GM19238 (cell line): Measurements from ENCODE around the gene KRT6C.
"Not testable (repeated sequence)": the region's sequence is repeated elsewhere in the genome, so short reads cannot be mapped to it uniquely, and the experiment has no call there.

ENCODE experiments used
- DNase-seq: peaks from one replicate; pipeline ENCODE4 v3.0.0; 2011; ENCODE audit warnings: low spot score; ENCODE audit not compliant: insufficient read length

Gene KRT6C

DNA sequence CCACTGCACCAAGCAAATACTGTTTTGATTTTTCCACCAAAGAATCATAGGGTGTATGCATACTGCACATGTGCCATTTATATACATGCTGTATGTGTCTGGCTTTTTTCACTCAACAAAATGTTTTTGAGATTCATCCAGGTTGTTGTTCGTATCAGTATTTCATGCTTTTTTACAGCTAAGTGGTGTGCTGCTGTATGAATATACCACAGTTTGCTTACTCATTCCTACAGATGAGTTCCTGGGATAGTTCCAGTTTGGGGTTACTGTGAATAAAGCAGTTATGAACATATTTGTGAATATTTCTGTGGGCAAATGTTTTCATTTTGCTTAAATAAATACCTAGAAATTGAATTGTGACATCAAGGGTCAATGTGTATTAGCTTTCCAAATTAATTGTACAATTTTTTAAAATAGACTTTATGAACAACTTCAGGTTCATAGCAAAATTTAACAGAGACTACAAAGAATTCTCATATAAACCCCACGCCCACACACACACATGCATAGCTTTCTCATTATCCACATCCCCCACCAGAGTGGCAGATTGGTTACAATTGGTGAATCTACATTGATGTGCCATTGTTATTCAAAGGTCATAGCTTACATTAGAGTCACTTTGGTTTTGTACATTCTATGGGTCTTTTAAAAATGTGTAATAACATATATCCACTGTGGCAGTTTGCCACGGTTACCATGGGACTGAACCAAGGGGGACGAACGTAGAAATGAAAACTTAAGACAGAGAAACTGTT lies 26.4 kb upstream of the KRT6C start:
- DNase-seq, result no peak

DNA sequence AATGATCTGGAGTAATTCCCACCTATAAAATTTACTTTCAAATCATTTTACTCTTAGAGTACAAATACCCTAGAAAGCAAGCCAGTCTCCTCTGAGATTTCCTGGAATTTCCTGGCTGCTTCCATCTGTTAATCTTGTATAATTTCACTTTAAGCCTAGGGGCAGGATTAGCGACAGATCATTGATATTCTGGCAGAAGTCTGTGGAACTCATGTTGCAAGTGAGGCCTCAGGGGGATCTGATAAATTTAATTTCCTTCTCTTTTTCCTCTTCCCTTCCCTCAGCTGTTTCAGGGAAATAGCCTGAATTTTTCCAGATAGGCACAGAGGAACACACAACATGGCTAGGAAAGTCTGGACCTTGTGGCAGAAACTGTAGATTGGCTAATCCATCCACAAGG lies 25.3 kb upstream of the KRT6C start:
- no peak for DNase-seq

DNA sequence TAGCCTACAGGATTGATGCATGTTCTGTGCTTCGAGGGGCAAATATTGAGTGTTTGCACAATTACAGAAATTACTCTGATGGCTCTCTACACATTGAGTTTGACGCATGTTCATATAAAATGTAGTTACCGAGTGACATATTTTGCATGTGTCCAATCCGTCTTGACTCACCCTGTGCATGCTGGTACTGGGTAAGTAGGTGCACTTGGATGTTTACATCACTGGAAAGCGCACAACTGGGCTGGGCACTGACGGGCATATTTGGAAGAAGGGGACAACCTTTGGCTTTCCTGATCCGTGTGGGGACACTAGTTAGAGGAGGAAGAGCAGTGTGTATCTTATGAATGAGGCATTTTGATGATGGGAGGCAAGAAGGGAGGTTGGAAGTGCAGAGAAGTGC lies 24.4 kb upstream of the KRT6C start:
- DNase-seq, result no peak

DNA sequence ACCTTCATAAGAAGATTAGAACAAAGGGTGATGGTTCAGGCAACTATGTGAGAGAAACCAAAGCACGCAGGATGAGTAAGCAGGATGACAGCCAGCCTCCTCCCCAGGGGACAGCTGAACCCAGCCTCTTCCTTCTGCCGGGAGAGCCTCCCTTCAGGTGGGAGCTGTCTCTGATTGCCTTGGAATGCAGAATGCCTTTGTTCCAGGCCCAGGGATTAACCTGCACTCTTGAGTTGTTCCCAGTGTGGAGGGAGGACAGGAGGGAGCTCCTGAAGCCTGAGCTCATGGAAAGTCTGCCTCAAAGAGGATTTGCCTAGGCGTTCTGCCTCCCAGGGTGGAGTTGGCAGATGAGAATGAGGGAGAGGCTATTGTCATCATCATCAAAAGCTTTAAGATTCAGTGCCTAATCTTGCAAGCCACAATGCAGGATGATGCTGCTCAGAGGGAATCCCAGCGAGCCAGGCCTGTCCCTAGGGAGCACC lies 23.0 kb upstream of the KRT6C start:
- DNase-seq, result no peak

DNA sequence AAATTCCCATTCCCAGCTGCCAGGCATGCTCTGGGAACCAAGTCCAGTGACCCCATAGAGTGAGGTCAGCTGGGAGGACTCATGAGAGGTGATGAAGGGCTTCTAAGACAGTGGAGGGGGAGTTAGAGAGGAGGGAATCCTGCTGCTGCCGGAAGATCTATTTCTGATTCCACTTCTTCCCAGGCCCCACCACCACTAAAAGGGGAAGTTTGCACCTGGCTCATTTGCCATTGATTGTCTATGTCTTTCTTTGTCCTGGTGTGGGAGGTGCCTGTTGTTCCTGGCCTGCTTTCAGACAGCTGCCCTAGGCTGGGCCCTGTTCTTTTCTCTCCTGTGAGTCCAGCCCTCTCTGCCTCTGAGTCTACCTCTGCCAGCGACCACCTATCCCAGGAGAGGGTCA lies 22.4 kb upstream of the KRT6C start:
- DNase-seq, result no peak

DNA sequence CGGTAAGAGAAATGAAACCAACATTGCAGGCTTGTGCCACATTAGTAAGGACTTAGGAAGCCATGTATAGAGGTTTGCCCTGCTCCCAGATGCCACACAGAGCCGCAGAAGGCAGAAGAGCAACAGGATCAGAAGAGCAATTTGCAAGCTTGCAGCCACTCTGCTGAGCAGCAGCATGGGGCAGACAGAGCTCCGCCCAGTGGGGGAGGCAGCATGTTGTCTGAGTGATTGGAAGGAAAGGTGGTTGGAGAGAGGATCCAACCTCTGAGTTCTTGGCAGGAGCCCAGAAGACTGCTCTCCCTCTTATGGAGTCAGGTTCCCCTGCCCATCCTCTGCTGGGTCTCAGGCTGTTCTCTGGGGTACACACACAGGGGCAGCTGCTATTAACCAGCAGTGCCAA lies 21.8 kb upstream of the KRT6C start:
- no peak for DNase-seq

DNA sequence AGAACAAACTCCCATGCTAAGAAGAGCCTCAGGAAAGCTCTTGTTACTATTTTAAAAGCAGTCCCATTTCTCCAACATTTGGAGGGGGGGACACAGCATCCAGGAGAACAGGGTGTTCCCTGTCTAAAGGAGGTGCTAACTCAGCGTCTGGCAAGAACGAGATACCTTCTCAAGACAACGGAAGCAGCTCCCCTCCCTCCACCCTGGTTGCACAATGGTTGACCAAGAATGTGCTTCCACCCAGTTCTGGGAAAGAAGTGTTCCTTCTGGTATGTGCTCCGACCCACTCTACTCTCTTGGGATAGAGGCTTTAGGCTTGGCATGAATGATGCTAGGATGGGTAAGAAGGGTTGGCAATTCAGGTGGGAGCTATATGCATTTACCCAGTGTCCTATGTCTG lies 20.9 kb upstream of the KRT6C start:
- no peak for DNase-seq

DNA sequence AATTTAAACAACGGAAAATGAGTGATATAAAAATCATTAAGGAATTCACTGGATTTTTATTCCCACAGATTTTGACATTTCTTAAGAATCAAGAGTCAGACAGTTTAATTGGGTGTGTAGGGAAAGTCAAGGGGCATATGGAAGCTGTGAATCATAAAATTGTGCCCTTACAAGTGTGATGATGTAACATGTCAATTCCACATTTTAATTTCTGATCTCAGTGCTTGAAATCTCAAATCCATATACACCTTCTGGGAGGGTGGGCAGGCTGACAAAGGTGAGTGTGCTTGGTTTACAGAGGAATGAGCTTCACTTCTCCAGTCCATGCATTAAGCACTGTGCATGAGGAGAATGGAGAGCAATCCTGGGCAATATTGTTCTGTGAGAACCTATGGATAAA lies 20.5 kb upstream of the KRT6C start:
- no peak for DNase-seq

DNA sequence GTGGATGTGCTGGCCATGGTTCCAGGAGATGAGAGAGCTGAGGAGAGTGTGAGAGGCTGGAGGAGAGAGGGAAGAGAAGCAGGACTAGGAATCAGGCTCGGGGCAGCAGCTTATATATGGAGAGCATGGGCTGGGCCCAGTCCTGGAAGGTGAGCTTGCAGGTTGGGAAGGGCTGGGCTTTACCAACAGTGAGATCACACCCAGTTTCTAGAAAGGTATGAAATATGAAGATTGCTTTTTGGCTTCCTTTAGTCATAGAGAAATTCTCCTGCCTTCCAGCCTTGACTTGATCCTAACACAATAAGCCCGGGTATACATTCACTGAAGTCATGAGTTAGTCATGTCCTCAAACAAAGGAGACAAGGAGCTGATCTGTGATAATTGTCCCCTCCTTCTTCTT lies 19.6 kb upstream of the KRT6C start, which contains the start of gene KRT6A:
Gene KRT6A (minus strand): TSS at position 86 of the 400 bp plus-strand sequence. CDS start 69 bp downstream, at position 17.
- no peak for DNase-seq

DNA sequence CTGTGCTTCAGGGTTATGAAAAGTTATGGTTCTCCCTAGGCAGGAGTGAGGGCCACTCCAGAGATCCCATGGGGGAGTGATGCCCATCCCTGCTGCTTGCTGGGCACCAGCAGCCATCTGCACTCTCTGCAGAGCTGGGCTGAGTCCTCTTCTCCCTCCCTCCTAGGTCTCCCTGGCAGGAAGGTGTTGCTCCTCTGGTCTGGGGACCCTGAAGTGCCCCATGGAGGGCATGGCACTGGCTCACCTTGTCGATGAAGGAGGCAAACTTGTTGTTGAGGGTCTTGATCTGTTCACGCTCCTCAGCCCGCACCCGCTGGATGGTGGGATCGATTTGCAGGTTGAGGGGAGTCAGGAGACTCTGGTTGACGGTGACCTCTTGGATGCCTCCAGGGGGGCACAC lies 18.8 kb upstream of the KRT6C start:
- DNase-seq, result not testable (repeated sequence)

DNA sequence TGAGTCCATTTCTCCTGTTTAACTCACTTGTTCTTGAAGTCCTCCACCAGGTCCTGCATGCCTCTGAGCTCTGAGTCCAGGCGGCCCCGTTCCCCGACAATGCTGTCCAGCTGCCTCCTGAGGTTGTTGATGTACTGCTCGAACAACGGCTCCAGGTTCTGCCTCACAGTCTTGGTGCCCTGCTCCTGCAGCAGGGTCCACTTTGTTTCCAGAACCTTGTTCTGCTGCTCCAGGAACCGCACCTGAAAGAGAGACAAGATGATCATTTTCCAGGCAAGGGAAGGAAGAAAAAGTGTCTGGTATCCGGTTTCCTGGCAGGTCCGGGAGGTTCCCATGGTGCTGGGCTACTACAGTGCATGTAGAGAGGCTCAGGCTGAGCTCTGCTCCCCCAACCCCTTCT lies 17.9 kb upstream of the KRT6C start:
- DNase-seq, result not testable (repeated sequence)

DNA sequence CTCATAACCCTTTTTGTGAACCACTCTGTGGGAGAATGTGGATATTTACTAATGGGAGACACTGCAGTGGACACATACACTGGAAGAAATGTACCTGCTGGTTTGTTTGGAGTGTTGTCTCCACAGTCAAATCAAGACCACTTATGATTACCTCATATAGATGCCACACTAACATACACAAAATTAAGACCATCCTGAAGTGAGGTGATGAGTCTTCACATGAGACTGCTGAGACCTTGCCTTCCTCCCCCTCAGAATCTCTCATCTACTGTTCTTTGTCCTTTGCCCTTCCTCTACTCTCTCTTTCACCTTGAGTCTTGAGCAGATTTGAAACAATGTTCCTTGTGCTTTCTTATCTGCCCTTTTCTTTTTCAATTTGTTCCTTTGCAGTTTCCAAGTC lies 15.1 kb upstream of the KRT6C start:
- no peak for DNase-seq

DNA sequence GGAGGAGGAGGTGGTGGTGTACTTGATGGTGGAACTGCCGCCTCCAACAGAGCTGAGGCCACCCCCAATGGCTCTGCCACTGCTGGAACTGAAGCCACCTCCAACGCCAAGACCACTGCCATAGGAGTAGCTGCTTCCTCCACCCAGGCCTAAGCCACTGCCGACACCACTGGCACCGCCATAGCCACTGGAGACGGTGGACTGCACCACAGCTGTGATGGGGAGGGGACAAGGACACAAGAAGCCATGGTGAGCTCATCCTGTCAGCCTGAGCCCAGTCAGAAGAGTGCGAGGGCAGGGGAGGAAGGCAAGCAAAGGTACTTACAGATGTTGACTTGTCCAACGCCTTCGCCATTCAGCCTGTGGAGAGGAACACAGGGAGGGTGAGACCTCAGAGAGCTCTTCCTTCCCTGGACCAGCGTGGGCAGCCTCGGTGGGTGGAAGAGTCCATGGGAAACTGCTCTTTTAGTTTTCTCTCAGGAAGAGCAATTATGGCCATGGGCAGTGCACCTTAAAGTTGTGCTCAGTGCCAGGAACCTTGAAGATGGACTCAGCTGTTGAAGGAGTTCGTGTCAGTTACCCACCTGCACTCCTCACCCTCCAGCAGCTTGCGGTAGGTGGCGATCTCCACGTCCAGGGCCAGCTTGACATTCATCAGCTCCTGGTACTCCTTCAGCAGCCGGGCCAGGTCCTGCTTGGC lies 14.3 kb upstream of the KRT6C start:
- not testable (repeated sequence) for DNase-seq

DNA sequence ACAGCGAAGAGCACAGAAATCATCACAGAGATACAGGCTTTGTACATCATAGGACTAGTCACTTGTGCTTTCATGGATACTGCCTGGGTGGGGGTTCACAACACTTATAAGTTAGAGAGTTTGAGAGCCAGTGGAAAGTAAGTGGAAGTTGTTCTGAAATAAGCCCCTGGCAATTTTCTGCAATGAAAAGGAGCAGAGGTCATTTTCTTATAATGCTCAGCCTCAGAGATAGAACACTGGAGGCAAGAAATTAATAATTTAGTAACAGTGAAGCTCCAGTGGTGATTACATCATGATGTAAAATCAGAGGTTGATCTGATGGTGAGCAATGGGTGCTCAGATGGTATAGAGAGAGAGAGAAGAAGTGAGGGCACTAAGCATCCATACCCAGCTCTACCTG lies 13.6 kb upstream of the KRT6C start:
- no peak for DNase-seq

DNA sequence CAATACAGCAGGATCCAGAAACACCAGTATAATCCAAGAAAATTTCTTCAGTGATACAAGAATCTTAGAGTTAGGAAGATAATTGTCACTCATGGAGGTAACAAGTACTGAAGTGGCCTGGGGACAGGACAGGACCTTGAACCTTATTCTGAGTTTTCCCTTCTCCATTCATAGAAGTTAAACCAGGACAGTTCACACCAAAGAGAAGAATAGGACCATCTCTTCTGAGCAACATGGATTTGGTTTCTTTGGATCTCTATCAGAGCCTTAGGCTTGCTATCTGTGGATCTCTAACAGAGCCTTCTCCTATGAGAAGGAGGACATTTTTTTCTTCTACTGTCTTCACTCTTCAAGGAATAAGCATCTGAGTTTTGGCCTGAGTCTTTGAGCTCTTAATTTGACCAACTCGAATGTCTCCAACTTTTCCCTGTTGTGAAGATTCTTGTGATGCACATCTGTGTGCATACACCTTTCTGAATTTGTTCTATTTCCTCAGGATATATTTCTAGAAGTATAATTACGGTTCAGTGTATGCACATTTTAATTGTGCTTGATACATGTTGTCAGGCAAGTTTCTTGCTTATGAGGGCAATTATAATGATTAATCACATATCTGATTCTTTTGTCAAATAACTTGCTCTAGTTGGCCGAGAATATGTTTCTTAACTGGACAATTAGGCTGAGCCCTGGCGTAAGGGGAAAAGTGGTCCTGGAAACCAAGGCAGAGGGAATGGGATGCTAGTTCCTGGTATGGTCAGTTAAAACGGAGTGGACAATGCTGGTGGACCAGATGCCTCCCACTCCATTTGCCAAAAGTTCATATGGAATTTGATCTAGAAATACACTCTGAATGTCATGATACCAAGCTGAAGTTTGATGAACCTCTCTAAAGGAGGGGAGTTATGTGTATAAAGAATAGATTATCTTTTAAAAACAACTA lies 12.8 kb upstream of the KRT6C start:
- DNase-seq, result no peak

DNA sequence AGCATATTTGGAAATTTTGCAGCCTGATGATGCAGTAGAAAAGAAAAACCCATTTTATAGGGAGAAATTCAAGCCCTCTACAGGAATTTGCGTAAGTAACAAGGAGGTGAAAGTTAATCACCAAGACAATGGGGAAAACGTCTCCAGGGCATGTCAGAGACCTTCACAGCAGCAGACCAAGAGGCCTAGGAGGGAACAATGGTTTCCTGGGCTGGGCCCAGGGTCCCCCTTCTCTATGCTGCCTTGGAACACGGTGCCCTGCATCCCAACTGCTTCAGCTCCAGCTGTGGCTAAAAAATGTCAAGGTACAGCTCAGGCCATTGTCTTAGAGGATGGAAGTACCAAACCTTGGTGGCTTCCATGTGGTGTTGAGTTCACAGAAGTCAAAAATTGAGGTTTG lies 6.5 kb upstream of the KRT6C start:
- DNase-seq, result no peak

DNA sequence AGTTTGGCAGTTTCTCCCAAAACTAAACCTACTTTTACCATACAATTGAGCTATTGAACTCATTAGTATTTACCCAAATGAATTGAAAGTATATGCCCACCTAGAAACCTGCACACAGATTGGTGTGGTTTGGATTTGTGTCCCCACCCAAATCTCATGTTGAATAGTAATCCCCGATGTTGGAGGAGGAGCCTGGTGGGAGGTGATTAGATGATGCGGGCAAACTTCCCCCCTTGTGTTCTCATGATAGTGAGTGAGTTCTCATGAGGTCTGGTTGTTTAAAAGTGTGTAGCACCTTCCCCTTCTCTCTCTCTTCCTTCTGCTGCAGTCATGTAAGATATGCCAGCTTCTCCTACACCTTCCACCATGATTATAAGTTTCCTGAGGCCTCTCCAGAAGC lies 4.0 kb upstream of the KRT6C start:
- no peak for DNase-seq

DNA sequence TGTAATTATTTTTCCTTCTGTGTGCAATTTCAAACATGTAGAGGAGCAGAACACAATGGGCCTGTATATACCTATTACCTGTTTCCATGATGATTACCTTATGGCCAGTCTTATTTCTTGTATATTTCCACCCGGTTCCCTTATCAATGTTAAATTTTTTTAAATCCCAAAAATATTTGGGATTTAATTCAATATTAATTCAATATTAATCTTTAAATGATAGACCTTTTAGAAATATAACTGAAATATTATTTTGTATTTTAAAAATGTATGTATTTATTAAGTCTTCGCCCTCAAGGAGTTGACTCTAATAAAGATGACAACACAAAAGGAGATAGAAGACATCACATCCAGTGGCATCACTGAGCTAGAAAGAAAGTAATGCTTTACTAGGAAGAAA lies 607 bp upstream of the KRT6C start:
- DNase-seq, result no peak

DNA sequence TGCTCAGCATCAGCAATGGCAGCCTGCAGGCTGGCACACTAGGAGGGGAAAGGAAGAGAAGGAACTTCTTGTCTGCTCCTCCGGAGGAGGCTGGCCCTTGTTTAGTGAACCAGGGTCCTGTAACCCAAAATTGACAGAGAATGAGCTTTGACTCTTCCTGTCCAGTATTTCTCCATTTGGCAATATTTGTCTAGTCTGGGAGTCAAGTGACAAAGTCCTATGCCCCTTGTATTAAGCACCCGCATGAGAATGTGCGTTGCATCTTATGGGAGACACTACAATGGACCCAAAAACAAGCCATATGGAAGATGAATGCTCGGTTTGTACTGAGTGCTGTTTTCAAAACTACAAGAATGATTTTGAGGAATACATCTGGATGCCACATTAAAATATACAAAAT lies 3.8 kb downstream of the KRT6C start:
- DNase-seq, result no peak

DNA sequence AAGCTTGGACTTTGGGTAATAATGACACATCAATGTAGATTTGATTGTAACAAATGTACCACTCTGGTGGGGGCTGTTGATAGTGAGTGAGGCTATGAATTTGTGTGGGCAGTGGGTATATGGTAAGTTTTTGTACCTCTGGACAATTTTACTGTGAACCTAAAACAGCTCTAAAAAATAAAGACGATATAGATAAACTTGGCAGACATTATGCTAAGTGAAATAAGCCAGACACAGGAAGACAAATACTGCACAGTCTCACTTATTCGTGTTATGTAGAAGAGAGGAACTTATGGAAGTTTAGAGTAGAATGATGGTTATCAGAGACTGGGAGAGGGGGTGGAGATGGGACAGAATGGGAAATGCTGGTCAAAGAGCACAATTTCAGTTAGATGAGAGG lies 8.7 kb downstream of the KRT6C start:
- no peak for DNase-seq

DNA sequence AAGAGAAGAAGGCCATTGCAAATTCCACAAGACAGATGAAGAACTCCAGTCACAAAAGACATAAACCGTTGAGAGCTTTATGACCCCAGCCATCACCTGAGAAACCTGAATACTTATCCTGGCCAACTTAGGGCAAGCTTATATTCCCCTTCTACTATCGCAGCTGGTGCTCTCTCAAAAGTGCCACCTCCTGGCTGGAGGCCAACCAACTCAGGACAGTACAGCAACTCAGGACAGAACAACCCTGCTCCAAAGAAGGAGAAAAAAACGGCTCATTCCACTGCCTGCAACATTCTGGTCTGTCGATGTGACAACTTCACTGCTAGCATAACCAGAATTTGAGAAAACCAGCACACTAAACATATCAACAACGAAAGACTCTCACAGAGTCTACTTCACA lies 11.9 kb downstream of the KRT6C start:
- no peak for DNase-seq

DNA sequence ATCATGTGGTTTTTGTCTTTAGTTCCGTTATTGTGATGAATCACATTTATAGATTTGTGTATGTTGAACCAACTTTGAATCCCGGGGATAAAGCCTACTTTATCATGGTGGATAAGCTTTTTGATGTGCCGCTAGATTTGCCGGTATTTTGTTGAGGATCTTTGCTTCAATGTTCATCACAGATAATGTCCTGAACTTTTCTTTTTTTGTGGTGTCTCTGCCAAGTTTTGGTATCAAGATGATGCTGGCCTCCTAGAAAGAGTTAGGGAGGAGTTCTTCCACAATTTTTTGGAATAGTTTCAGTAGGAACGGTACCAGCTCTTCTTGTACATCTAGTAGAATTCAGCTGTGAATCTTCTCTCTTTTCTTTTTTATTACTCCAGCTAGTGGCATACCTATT lies 14.7 kb downstream of the KRT6C start:
- no peak for DNase-seq
